Activated B cell treated with CpG ODN at 0.5 μM for 24 hours (primary cell): Measurements from ENCODE around the gene WDR4. TPM values are rescaled to one million over a fixed set of nuclear protein-coding genes. Genes with fewer than 3 reads are reported as not detected.
"Not testable (repeated sequence)": the region's sequence is repeated elsewhere in the genome, so short reads cannot be mapped to it uniquely, and the experiment has no call there.

ENCODE experiments used
- ATAC-seq: fragments of 200-7000 bp; cut with Tn5 transposase; one replicate; pipeline ENCODE4 v1.10.0; 2021; ENCODE audit warnings: low read depth, mild to moderate bottlenecking, moderate library complexity
- CTCF ChIA-PET: fragments of 350-600 bp; sonication (Branson Sonifier 250); formaldehyde crosslinking; loops from one replicate; lab custom pipeline; 2021; ENCODE audit warnings: antibody characterized with exemption; lab: Charles Lee
- POLR2A ChIA-PET: fragments of 350-600 bp; sonication (Branson Sonifier 250); formaldehyde crosslinking; loops from one replicate; lab custom pipeline; 2021; ENCODE audit warnings: antibody characterized with exemption; lab: Charles Lee
- DNase-seq: peaks from one replicate; pipeline ENCODE4 v3.0.0; 2022
- H3K27ac Mint-ChIP-seq: one replicate; pipeline ENCODE4 v1.8.0; 2020; ENCODE audit warnings: mixed read lengths
- H3K27me3 Mint-ChIP-seq: one replicate; pipeline ENCODE4 v1.8.0; 2021; ENCODE audit warnings: mixed read lengths
- H3K36me3 Mint-ChIP-seq: one replicate; pipeline ENCODE4 v1.8.0; 2021; ENCODE audit warnings: low read depth, mixed read lengths
- H3K4me1 Mint-ChIP-seq: one replicate; pipeline ENCODE4 v1.8.0; 2021; ENCODE audit warnings: mixed read lengths
- H3K4me3 Mint-ChIP-seq: one replicate; pipeline ENCODE4 v1.8.0; 2020; ENCODE audit warnings: mild to moderate bottlenecking, mixed read lengths
- H3K9me3 Mint-ChIP-seq: one replicate; pipeline ENCODE4 v1.8.0; 2020; ENCODE audit warnings: mixed read lengths
- CTCF ChIP-seq: fragments of 200-600 bp; IDR thresholded peaks from one replicate; pipeline ENCODE4 v1.8.0; 2022; ENCODE audit warnings: antibody characterized with exemption, mild to moderate bottlenecking
- intact Hi-C: fragments of 100-400 bp; cut with micrococcal nuclease; formaldehyde crosslinking; loops from one replicate; pipeline ENCODE4 v1.15.1; 2024
- total RNA-seq: library from RNA; stranded (reverse); gene quantifications from 2 replicates; pipeline ENCODE4 v1.2.3, GENCODE V29; 2022

The WDR4 gene
- total RNA-seq, 1 donor from 2014 or later = 60.5 TPM

GRCh38 chr21:42845296-42845965 is 33.9 kb downstream of the WDR4 start:
- POLR2A ChIA-PET = no interaction called here
- H3K27me3 Mint-ChIP-seq = no peaks in the 10 kb centered on the region
- no peak overlapping the region for H3K27ac Mint-ChIP-seq
- DNase-seq = no peak
- H3K4me1 Mint-ChIP-seq = no peaks in the 10 kb centered on the region
- intact Hi-C loops = no loop called here
- no peaks in the 10 kb centered on the region for H3K9me3 Mint-ChIP-seq
- no peak for TF ChIP-seq CTCF
- H3K4me3 Mint-ChIP-seq = no peak overlapping the region
- ATAC-seq = no peak
- peaks cover 79% of the 10 kb centered on the region for H3K36me3 Mint-ChIP-seq
- CTCF ChIA-PET = no interaction called here

GRCh38 chr21:42844411-42845113 is 34.8 kb downstream of the WDR4 start:
- Mint-ChIP-seq H3K27me3 (no peaks in the 10 kb centered on the region), H3K27ac (no peak overlapping the region), H3K4me1 (peaks cover 2% of the 10 kb centered on the region), H3K4me3 (no peak overlapping the region), H3K36me3 (peaks cover 70% of the 10 kb centered on the region), H3K9me3 (no peaks in the 10 kb centered on the region)
- ChIA-PET CTCF (no interaction called here), POLR2A (no interaction called here)
- no peak for ATAC-seq
- intact Hi-C loops = no loop called here
- no peak for DNase-seq
- no peak for TF ChIP-seq CTCF

GRCh38 chr21:42843056-42843455 is 36.3 kb downstream of the WDR4 start:
- DNase-seq (no peak), ATAC-seq (no peak)
- Mint-ChIP-seq H3K4me1 (peaks cover 6% of the 10 kb centered on the region), H3K4me3 (no peak overlapping the region), H3K27ac (no peak overlapping the region), H3K36me3 (peaks cover 61% of the 10 kb centered on the region), H3K9me3 (no peaks in the 10 kb centered on the region), H3K27me3 (no peaks in the 10 kb centered on the region)
- POLR2A ChIA-PET = no interaction called here
- no peak for TF ChIP-seq CTCF
- intact Hi-C loops = no loop called here
- CTCF ChIA-PET = no interaction called here

- CTCF ChIA-PET, ATAC-seq: not testable (repeated sequence)
- POLR2A ChIA-PET = interaction anchor here (0.5 kb wide), 1 partner anchor 10 kb away, joined by 5 read pairs; no protein-coding TSS in a partner anchor
These were observed 37.3 kb downstream of the WDR4 start for GRCh38 chr21:42841916-42842655.

GRCh38 chr21:42841156-42841915 is 38.0 kb downstream of the WDR4 start:
- Mint-ChIP-seq H3K27ac (no peak overlapping the region), H3K4me3 (no peak overlapping the region), H3K27me3 (no peaks in the 10 kb centered on the region), H3K4me1 (peaks cover 8% of the 10 kb centered on the region), H3K36me3 (peaks cover 44% of the 10 kb centered on the region), H3K9me3 (no peaks in the 10 kb centered on the region)
- no peak for DNase-seq
- ATAC-seq = no peak
- CTCF ChIA-PET = no interaction called here
- TF ChIP-seq CTCF = no peak
- intact Hi-C loops = loop anchor here (2.0 kb wide), 1 partner anchor 37 kb away; the partner anchor contains the start of gene WDR4
- POLR2A ChIA-PET = no interaction called here

More at GRCh38 chr21:42841916-42842655, 37.3 kb downstream of the WDR4 start:
- not testable (repeated sequence) for H3K4me3 Mint-ChIP-seq, H3K9me3 Mint-ChIP-seq, H3K27me3 Mint-ChIP-seq, H3K27ac Mint-ChIP-seq, H3K4me1 Mint-ChIP-seq, DNase-seq
- H3K36me3 Mint-ChIP-seq = peaks cover 51% of the 10 kb centered on the region
- intact Hi-C loops = loop anchor here (2.0 kb wide), 1 partner anchor 37 kb away; the partner anchor contains the start of gene WDR4
